H1 (cell line): Measurements from ENCODE around the gene RABEP2. TPM values are rescaled to one million over a fixed set of nuclear protein-coding genes. Genes with fewer than 3 reads are reported as not detected.

Source experiments
- CTCF ChIA-PET: fragments of 300-600 bp; sonication (Branson Sonifier 250); formaldehyde crosslinking; loops from one replicate; lab custom pipeline; 2021; ENCODE audit not compliant: partially characterized antibody; lab: Charles Lee
- POLR2A ChIA-PET: fragments of 300-600 bp; sonication (Branson Sonifier 250); formaldehyde crosslinking; loops from one replicate; lab custom pipeline; 2021; ENCODE audit warnings: inconsistent platforms; ENCODE audit not compliant: partially characterized antibody; lab: Charles Lee
- DNase-seq, 2 experiments: peaks; one replicate each; pipeline versions ENCODE4 v3.0.0 to v3.0.0-alpha.2; 2010 to 2022; ENCODE audit warnings: low spot score in 2 of 2, low read depth in 1 of 2, mixed read lengths in 1 of 2
- FAIRE-seq: peaks from 2 replicates; lab custom pipeline; 2011; peaks lifted over from hg19 to GRCh38; lab: Jason Lieb, UNC
- H2AFZ ChIP-seq: 2 replicates; pipeline ENCODE4 v1.8.1; 2012; ENCODE audit warnings: low read length, inconsistent platforms
- H2AK5ac ChIP-seq: 2 replicates; pipeline ENCODE4 v1.6.1; 2013; ENCODE audit warnings: low read depth, low read length
- H2BK120ac ChIP-seq: replicated peaks from 2 replicates; pipeline ENCODE3; 2013; ENCODE audit warnings: low read depth, low read length, inconsistent platforms
- H2BK12ac ChIP-seq: 2 replicates; pipeline ENCODE4 v1.6.1; 2013; ENCODE audit warnings: low read depth, low read length
- H2BK15ac ChIP-seq: 2 replicates; pipeline ENCODE4 v1.6.1; 2013; ENCODE audit warnings: low read length
- H2BK20ac ChIP-seq: 2 replicates; pipeline ENCODE4 v1.6.1; 2013; ENCODE audit warnings: low read length
- H2BK5ac ChIP-seq: 2 replicates; pipeline ENCODE4 v1.6.1; 2013; ENCODE audit warnings: low read depth, low read length
- H3K14ac ChIP-seq: 2 replicates; pipeline ENCODE4 v1.6.1; 2013; ENCODE audit warnings: inconsistent platforms; ENCODE audit not compliant: insufficient read length
- H3K18ac ChIP-seq: 2 replicates; pipeline ENCODE4 v1.6.1; 2013; ENCODE audit warnings: low read length; ENCODE audit errors: extremely low read depth
- H3K23ac ChIP-seq: 2 replicates; pipeline ENCODE4 v1.6.1; 2013; ENCODE audit warnings: inconsistent platforms; ENCODE audit not compliant: insufficient read length
- H3K23me2 ChIP-seq: 2 replicates; pipeline ENCODE4 v1.6.1; 2013; ENCODE audit warnings: low read depth, low read length
- H3K27ac ChIP-seq: 2 replicates; pipeline ENCODE4 v1.6.1; 2011; ENCODE audit warnings: low read depth, low read length, inconsistent platforms
- H3K27me3 ChIP-seq, 4 experiments: replicated peaks in 1 of 4; 1 replicate in 1 of 4; 2 replicates in 3 of 4; pipeline versions ENCODE4 v1.6.1 to v1.8.1; 2011 to 2013; ENCODE audit warnings: low read length in 3 of 4, mild to moderate bottlenecking in 3 of 4, inconsistent platforms in 2 of 4, mixed read lengths in 2 of 4, moderate library complexity in 1 of 4; ENCODE audit not compliant: control insufficient read depth in 3 of 4, insufficient read depth in 3 of 4; ENCODE audit errors: extremely low read depth in 1 of 4
- H3K36me3 ChIP-seq, 4 experiments: 2 replicates each; pipeline versions ENCODE4 v1.6.1 to v1.8.1; 2011 to 2013; ENCODE audit warnings: mild to moderate bottlenecking in 4 of 4, low read length in 3 of 4, moderate library complexity in 2 of 4, control low read depth in 1 of 4, inconsistent platforms in 1 of 4; ENCODE audit not compliant: insufficient read depth in 4 of 4, control insufficient read depth in 2 of 4
- H3K4ac ChIP-seq: replicated peaks from 2 replicates; pipeline ENCODE3; 2013; ENCODE audit warnings: low read length, low read depth, mixed read lengths, inconsistent platforms; ENCODE audit not compliant: insufficient read length
- H3K4me1 ChIP-seq, 4 experiments: replicated peaks in 1 of 4; 1 replicate in 1 of 4; 2 replicates in 3 of 4; pipeline versions ENCODE4 v1.6.1 to v1.8.1; 2011 to 2013; ENCODE audit warnings: low read length in 3 of 4, inconsistent platforms in 2 of 4, mixed read lengths in 1 of 4; ENCODE audit not compliant: insufficient read depth in 4 of 4, control insufficient read depth in 3 of 4
- H3K4me2 ChIP-seq, 2 experiments: 2 replicates each; pipeline versions ENCODE4 v1.6.1 to v1.8.1; 2011 to 2013; ENCODE audit warnings: low read depth in 2 of 2, low read length in 2 of 2, control low read depth in 1 of 2, inconsistent platforms in 1 of 2, mild to moderate bottlenecking in 1 of 2; ENCODE audit not compliant: insufficient read depth in 1 of 2
- H3K4me3 ChIP-seq, 4 experiments: fragments of 200-600, 300-600 bp in 1 of 4; sonication (generic), shearing (Covaris generic), sonication (Bioruptor Twin) in 1 of 4; 2 replicates each; pipeline versions ENCODE4 v1.5.1 to v1.8.1; 2011 to 2016; ENCODE audit warnings: low read length in 4 of 4, low read depth in 3 of 4, control low read depth in 2 of 4, inconsistent platforms in 2 of 4, mild to moderate bottlenecking in 2 of 4, mixed read lengths in 1 of 4, moderate library complexity in 1 of 4; ENCODE audit not compliant: insufficient read depth in 2 of 4; ENCODE audit errors: extremely low read depth in 1 of 4
- H3K56ac ChIP-seq: replicated peaks from 2 replicates; pipeline ENCODE3; 2013; ENCODE audit warnings: low read depth, mild to moderate bottlenecking, mixed read lengths, low read length, inconsistent platforms; ENCODE audit not compliant: insufficient read length
- H3K79me1 ChIP-seq: 2 replicates; pipeline ENCODE4 v1.6.1; 2013; ENCODE audit warnings: low read depth, low read length, control low read depth
- H3K79me2 ChIP-seq, 2 experiments: 2 replicates each; pipeline versions ENCODE4 v1.6.1 to v1.8.1; 2012 to 2013; ENCODE audit warnings: low read length in 2 of 2, mild to moderate bottlenecking in 2 of 2, inconsistent platforms in 1 of 2; ENCODE audit not compliant: insufficient read depth in 2 of 2, control insufficient read depth in 1 of 2
- H3K9ac ChIP-seq, 4 experiments: replicated peaks in 1 of 4; 1 replicate in 1 of 4; 2 replicates in 3 of 4; pipeline versions ENCODE4 v1.6.1 to v1.8.1; 2011 to 2013; ENCODE audit warnings: low read depth in 3 of 4, low read length in 3 of 4, control low read depth in 2 of 4, mild to moderate bottlenecking in 2 of 4, moderate library complexity in 2 of 4, inconsistent platforms in 1 of 4; ENCODE audit errors: extremely low read depth in 1 of 4
- H3K9me3 ChIP-seq, 2 experiments: 2 replicates each; pipeline versions ENCODE4 v1.6.1 to v1.8.1; 2012 to 2013; ENCODE audit warnings: mild to moderate bottlenecking in 2 of 2, moderate library complexity in 2 of 2, control low read depth in 1 of 2, inconsistent platforms in 1 of 2, low read depth in 1 of 2, low read length in 1 of 2, mixed read lengths in 1 of 2; ENCODE audit not compliant: insufficient read depth in 2 of 2
- H4K20me1 ChIP-seq, 2 experiments: replicated peaks in 1 of 2; 2 replicates each; pipeline versions ENCODE3 to v1.8.1; 2011 to 2013; ENCODE audit warnings: inconsistent platforms in 2 of 2, low read length in 2 of 2, mild to moderate bottlenecking in 1 of 2; ENCODE audit not compliant: insufficient read depth in 2 of 2, control insufficient read depth in 1 of 2
- H4K5ac ChIP-seq: 2 replicates; pipeline ENCODE4 v1.6.1; 2013; ENCODE audit warnings: low read length, low read depth, mixed read lengths, inconsistent platforms; ENCODE audit not compliant: insufficient read length
- H4K8ac ChIP-seq: 2 replicates; pipeline ENCODE4 v1.8.0; 2013; ENCODE audit warnings: mild to moderate bottlenecking, moderate library complexity, low read length, inconsistent platforms; ENCODE audit not compliant: insufficient read depth; ENCODE audit errors: extremely low read depth
- H4K91ac ChIP-seq: replicated peaks from 2 replicates; pipeline ENCODE3; 2013; ENCODE audit warnings: low read length, mixed read lengths, inconsistent platforms; ENCODE audit not compliant: insufficient read length
- CBX5 ChIP-seq: fragments of 300-800, 300-1000 bp; sonication (generic); IDR thresholded peaks from 2 replicates; pipeline ENCODE4 v1.7.1; 2016; ENCODE audit warnings: antibody characterized with exemption, low read length, low read depth
- CHD2 ChIP-seq: IDR thresholded peaks from 2 replicates; pipeline ENCODE4 v1.6.1; 2012; ENCODE audit warnings: low read length, improper control_type of control experiment
- HDAC6 ChIP-seq: IDR thresholded peaks from one replicate; pipeline ENCODE4 v1.7.1; 2012; ENCODE audit warnings: low read depth, mild to moderate bottlenecking, inconsistent platforms, low read length, moderate library complexity
- KDM4A ChIP-seq: IDR thresholded peaks from one replicate; pipeline ENCODE4 v1.7.1; 2012; ENCODE audit warnings: low read depth, mild to moderate bottlenecking, moderate library complexity, low read length, inconsistent platforms; ENCODE audit not compliant: severe bottlenecking
- POU5F1 ChIP-seq: IDR thresholded peaks from 2 replicates; pipeline ENCODE4 v1.6.1; 2011; ENCODE audit warnings: low read depth, mild to moderate bottlenecking, low read length, moderate library complexity
- RAD21 ChIP-seq, 2 experiments: IDR thresholded peaks in 1 of 2; conservative IDR thresholded peaks in 1 of 2; 2 replicates each; pipeline ENCODE4 v1.6.1; 2011; ENCODE audit warnings: low read depth in 2 of 2, low read length in 2 of 2, improper control_type of control experiment in 1 of 2, inconsistent platforms in 1 of 2, mild to moderate bottlenecking in 1 of 2, moderate library complexity in 1 of 2
- RFX5 ChIP-seq: IDR thresholded peaks from 2 replicates; pipeline ENCODE4 v1.6.1; 2011; ENCODE audit warnings: low read depth, low read length, improper control_type of control experiment, borderline replicate concordance
- SIRT6 ChIP-seq: IDR thresholded peaks from one replicate; pipeline ENCODE4 v1.7.1; 2012; ENCODE audit warnings: low read length, inconsistent platforms
- SP2 ChIP-seq: IDR thresholded peaks from 2 replicates; pipeline ENCODE4 v1.6.1; 2012; ENCODE audit warnings: mild to moderate bottlenecking, low read length, inconsistent platforms
- SRF ChIP-seq: IDR thresholded peaks from 2 replicates; pipeline ENCODE4 v1.6.1; 2011; ENCODE audit warnings: mild to moderate bottlenecking, low read depth, low read length, moderate library complexity
- TAF1 ChIP-seq: IDR thresholded peaks from 2 replicates; pipeline ENCODE4 v1.6.1; 2011; ENCODE audit warnings: mild to moderate bottlenecking, low read depth, low read length
- TAF7 ChIP-seq: optimal IDR thresholded peaks from 2 replicates; pipeline ENCODE3; 2011; ENCODE audit warnings: low read depth, mild to moderate bottlenecking, inconsistent platforms, low read length, moderate library complexity, borderline replicate concordance
- TBP ChIP-seq: IDR thresholded peaks from 2 replicates; pipeline ENCODE4 v1.6.1; 2011; ENCODE audit warnings: low read depth, low read length, improper control_type of control experiment
- TCF12 ChIP-seq: IDR thresholded peaks from 2 replicates; pipeline ENCODE4 v1.6.1; 2011; ENCODE audit warnings: low read depth, mild to moderate bottlenecking, low read length
- WGBS, 2 experiments: shearing (Covaris generic) in 1 of 2; methylation state at CpG; one replicate each; pipeline versions ENCODE4 v1.1.6 to v1.1.7; 2013 to 2015; ENCODE audit warnings: low lambda C conversion rate in 2 of 2, mixed read lengths in 2 of 2, inconsistent platforms in 1 of 2, low coverage in 1 of 2, missing lambda C conversion rate in 1 of 2; ENCODE audit not compliant: insufficient replicate concordance in 2 of 2, insufficient coverage in 1 of 2, insufficient read length in 1 of 2; ENCODE audit errors: extremely low coverage in 1 of 2, missing lambda C conversion rate in 1 of 2; 5-methylcytosine and 5-hydroxymethylcytosine counted together
- polyA plus RNA-seq, 7 experiments: library from polyadenylated mRNA; depleted of rRNA in 3 of 7; stranded (reverse) in 5 of 7; unstranded in 2 of 7; fragments of >200 nt in 5 of 7; fragments of 200-250 nt in 2 of 7; gene quantifications; 1 replicate in 5 of 7; 2 replicates in 1 of 7; 4 replicates in 1 of 7; pipeline versions ENCODE4 v1.2.1 to v1.2.3, GENCODE V29; 2011 to 2013; ENCODE audit warnings: missing spikeins in 2 of 7, mixed read lengths in 2 of 7
- total RNA-seq: library from RNA; stranded (reverse); fragmentation: NEBNext Ultra II Directional; extraction: Animal tissue kit (Norgen Biotek cat#: 25700); gene quantifications from 2 replicates; pipeline ENCODE4 v1.2.1, GENCODE V29; 2021
- TF ChIP-seq, protein P1 (sequence below): IDR thresholded peaks from 2 replicates; pipeline ENCODE4 v1.6.1; 2011; ENCODE audit warnings: low read depth, mild to moderate bottlenecking, low read length; ENCODE audit not compliant: insufficient read depth

Gene RABEP2
- total and polyA plus RNA-seq, 2 of the 8 experiments (the other 6 are each of a cell fraction or from before 2014, with no cell fraction given): 10.4 to 14.9 TPM

DNA sequence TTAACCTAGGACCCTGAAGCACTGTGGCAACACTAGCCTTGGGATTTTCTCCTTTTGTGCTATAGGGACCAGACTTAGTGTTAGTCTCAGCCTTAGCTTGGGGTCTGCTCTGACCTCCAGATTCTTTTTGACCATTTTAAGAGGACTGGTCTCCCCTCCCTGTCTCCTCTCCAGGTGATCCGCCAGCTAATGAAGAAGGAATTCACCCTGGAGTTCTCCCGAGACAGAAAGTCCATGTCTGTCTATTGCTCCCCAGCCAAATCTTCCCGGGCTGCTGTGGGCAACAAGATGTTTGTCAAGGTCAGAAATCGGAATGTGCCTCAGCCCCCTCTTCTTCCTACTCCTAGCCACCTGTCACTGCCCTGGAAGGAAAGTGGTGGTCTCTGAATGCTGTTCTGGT is 27.2 kb downstream of the RABEP2 start:
- Histone ChIP-seq H3K9me3 (no peaks in the 10 kb centered on the region), H3K4me1 (no peaks in the 10 kb centered on the region; a peak in 1 of 7 replicates)
- TF ChIP-seq SP2 (no peak), POU5F1 (no peak), CHD2 (no peak), TAF7 (no peak), SIRT6 (no peak), SRF (no peak), TCF12 (no peak), HDAC6 (no peak), TBP (no peak), CBX5 (no peak), RFX5 (no peak), KDM4A (no peak), TAF1 (no peak), RAD21 (IDR thresholded peaks at IDR 0.05 in 1 of 2, conservative IDR thresholded peaks at IDR 0.05 in 1 of 2; ENCODE audit: low read depth in 2 of 2, low read length in 2 of 2) (no peak)
- TF ChIP-seq, protein P1, sequence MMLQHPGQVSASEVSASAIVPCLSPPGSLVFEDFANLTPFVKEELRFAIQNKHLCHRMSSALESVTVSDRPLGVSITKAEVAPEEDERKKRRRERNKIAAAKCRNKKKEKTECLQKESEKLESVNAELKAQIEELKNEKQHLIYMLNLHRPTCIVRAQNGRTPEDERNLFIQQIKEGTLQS: no peak

More for the DNA sequence above, 27.2 kb downstream of the RABEP2 start:
- Histone ChIP-seq H3K4ac (no peak overlapping the region), H3K79me1 (no peaks in the 10 kb centered on the region), H2BK15ac (no peak overlapping the region), H3K36me3 (no peaks in the 10 kb centered on the region), H3K4me3 (no peak overlapping the region), H4K20me1 (peaks cover 0 to 2% of the 10 kb centered on the region in 2 experiments), H4K91ac (no peak overlapping the region), H2BK5ac (no peak overlapping the region; the same call in 1 of the 2 replicates), H2BK20ac (no peak overlapping the region), H3K4me2 (no peak overlapping the region), H3K9ac (no peak overlapping the region), H3K79me2 (no peaks in the 10 kb centered on the region), H2AFZ (no peak overlapping the region), H2BK12ac (no peak overlapping the region), H3K27ac (no peak overlapping the region), H3K14ac (no peak overlapping the region), H2AK5ac (no peak overlapping the region), H3K23me2 (no peaks in the 10 kb centered on the region), H4K8ac (no peak overlapping the region), H4K5ac (no peak overlapping the region), H3K56ac (no peak overlapping the region), H3K18ac (no peak overlapping the region), H3K23ac (no peak overlapping the region), H2BK120ac (no peak overlapping the region), H3K27me3 (no peaks in the 10 kb centered on the region)
- ChIA-PET POLR2A (interaction anchor here (1.0 to 2.1 kb wide), 4 partner anchors 11 to 18 kb away, joined by 3 to 7 read pairs (median 5); no protein-coding TSS in a partner anchor), CTCF (interaction anchor here (0.6 to 1.4 kb wide), 5 partner anchors 9 to 233 kb away, joined by 3 to 4 read pairs (median 3); no protein-coding TSS in a partner anchor)
- no peak for DNase-seq
- WGBS, 2 experiments: 85% methylated on average over 4 of the region's 4 CpGs; no CpG with 5 or more reads in 1 of the 2 experiments
- no peak for FAIRE-seq
